Measurements from ENCODE around the gene A1CF.

A1CF gene

GRCh38 chr10:50837095-50837494, 48.3 kb downstream of the A1CF start:
- H4K20me1 ChIP-seq (ENCODE audit: insufficient read depth): no peaks in the 10 kb centered on the region
- no peak overlapping the region for H3K9ac ChIP-seq
- no peaks in the 10 kb centered on the region for H3K79me2 ChIP-seq (ENCODE audit: insufficient read depth, low read depth)
- H3K27ac ChIP-seq: no peak overlapping the region
- no peaks in the 10 kb centered on the region for H3K36me3 ChIP-seq (ENCODE audit: insufficient read depth)
- no peaks in the 10 kb centered on the region for H3K27me3 ChIP-seq (ENCODE audit: insufficient read depth, low read depth)
- H2AFZ ChIP-seq (ENCODE audit: low read depth): no peak overlapping the region
- H3K4me3 ChIP-seq (IDR thresholded peaks at IDR 0.05; ENCODE audit: insufficient read depth, low read depth, low read length): no peak overlapping the region
- TF ChIP-seq CTCF (conservative IDR thresholded peaks at IDR 0.05; ENCODE audit: low read depth, low read length): no peak
- no peaks in the 10 kb centered on the region for H3K4me1 ChIP-seq (ENCODE audit: low read depth, poor library complexity, severe bottlenecking)
- no peak overlapping the region for H3K4me2 ChIP-seq

GRCh38 chr10:50832171-50832751, 53.2 kb downstream of the A1CF start:
- Histone ChIP-seq H3K4me2 (no peak overlapping the region), H4K20me1 (ENCODE audit: insufficient read depth) (no peaks in the 10 kb centered on the region), H3K4me3 (IDR thresholded peaks at IDR 0.05; ENCODE audit: insufficient read depth, low read depth, low read length) (no peak overlapping the region), H3K27me3 (ENCODE audit: insufficient read depth, low read depth) (no peaks in the 10 kb centered on the region), H3K4me1 (ENCODE audit: low read depth, poor library complexity, severe bottlenecking) (no peaks in the 10 kb centered on the region), H3K27ac (no peak overlapping the region), H3K9ac (no peak overlapping the region), H2AFZ (ENCODE audit: low read depth) (no peak overlapping the region), H3K79me2 (ENCODE audit: insufficient read depth, low read depth) (no peaks in the 10 kb centered on the region), H3K36me3 (ENCODE audit: insufficient read depth) (no peaks in the 10 kb centered on the region)
- no peak for TF ChIP-seq CTCF (conservative IDR thresholded peaks at IDR 0.05; ENCODE audit: low read depth, low read length)

GRCh38 chr10:50830066-50830465, 55.4 kb downstream of the A1CF start:
- no peaks in the 10 kb centered on the region for H4K20me1 ChIP-seq (ENCODE audit: insufficient read depth)
- no peak overlapping the region for H3K4me3 ChIP-seq (IDR thresholded peaks at IDR 0.05; ENCODE audit: insufficient read depth, low read depth, low read length)
- no peaks in the 10 kb centered on the region for H3K4me1 ChIP-seq (ENCODE audit: low read depth, poor library complexity, severe bottlenecking)
- TF ChIP-seq CTCF (conservative IDR thresholded peaks at IDR 0.05; ENCODE audit: low read depth, low read length): no peak
- no peaks in the 10 kb centered on the region for H3K36me3 ChIP-seq (ENCODE audit: insufficient read depth)
- no peak overlapping the region for H2AFZ ChIP-seq (ENCODE audit: low read depth)
- H3K79me2 ChIP-seq (ENCODE audit: insufficient read depth, low read depth): no peaks in the 10 kb centered on the region
- H3K27me3 ChIP-seq (ENCODE audit: insufficient read depth, low read depth): no peaks in the 10 kb centered on the region
- no peak overlapping the region for H3K4me2 ChIP-seq
- no peak overlapping the region for H3K9ac ChIP-seq
- no peak overlapping the region for H3K27ac ChIP-seq

GRCh38 chr10:50824782-50825181, 60.6 kb downstream of the A1CF start:
- TF ChIP-seq CTCF (conservative IDR thresholded peaks at IDR 0.05; ENCODE audit: low read depth, low read length): no peak
- H3K4me1 ChIP-seq (ENCODE audit: low read depth, poor library complexity, severe bottlenecking): no peaks in the 10 kb centered on the region
- H3K27me3 ChIP-seq (ENCODE audit: insufficient read depth, low read depth): no peaks in the 10 kb centered on the region

More at GRCh38 chr10:50824782-50825181, 60.6 kb downstream of the A1CF start:
- H4K20me1 ChIP-seq (ENCODE audit: insufficient read depth): no peaks in the 10 kb centered on the region
- no peak overlapping the region for H3K27ac ChIP-seq
- H2AFZ ChIP-seq (ENCODE audit: low read depth): no peak overlapping the region
- no peak overlapping the region for H3K4me2 ChIP-seq
- H3K79me2 ChIP-seq (ENCODE audit: insufficient read depth, low read depth): no peaks in the 10 kb centered on the region
- H3K4me3 ChIP-seq (IDR thresholded peaks at IDR 0.05; ENCODE audit: insufficient read depth, low read depth, low read length): no peak overlapping the region
- no peaks in the 10 kb centered on the region for H3K36me3 ChIP-seq (ENCODE audit: insufficient read depth)
- H3K9ac ChIP-seq: no peak overlapping the region
